WTC11 (cell line): ENCODE results near the gene CACNA2D4. TPM values are rescaled to one million over a fixed set of nuclear protein-coding genes. Genes with fewer than 3 reads are reported as not detected.

Source experiments
- ATAC-seq: fragments of 200-7000 bp; cut with Tn5 transposase; 2 replicates; pipeline ENCODE4 v1.10.0; 2021; ENCODE audit warnings: mild to moderate bottlenecking, moderate library complexity
- CTCF ChIA-PET: fragments of 300-600 bp; sonication (Branson Sonifier 250); formaldehyde crosslinking; loops from one replicate; lab custom pipeline; 2021; ENCODE audit warnings: antibody characterized with exemption; lab: Charles Lee
- POLR2A ChIA-PET: fragments of 350-600 bp; sonication (Branson Sonifier 250); formaldehyde crosslinking; loops from one replicate; lab custom pipeline; 2021; ENCODE audit warnings: antibody characterized with exemption; lab: Charles Lee
- DNase-seq: peaks from one replicate; pipeline ENCODE4 v3.0.0; 2021; ENCODE audit warnings: low spot score
- H3K27ac Mint-ChIP-seq: 2 replicates; pipeline ENCODE4 v1.8.0; 2021; ENCODE audit warnings: mixed read lengths
- H3K27me3 Mint-ChIP-seq: 2 replicates; pipeline ENCODE4 v1.8.0; 2021; ENCODE audit warnings: low read depth, mild to moderate bottlenecking, moderate library complexity, mixed read lengths
- H3K36me3 Mint-ChIP-seq: 2 replicates; pipeline ENCODE4 v1.8.0; 2021; ENCODE audit warnings: mixed read lengths
- H3K4me1 Mint-ChIP-seq: 2 replicates; pipeline ENCODE4 v1.8.0; 2022; ENCODE audit warnings: mixed read lengths
- H3K4me3 Mint-ChIP-seq: 2 replicates; pipeline ENCODE4 v1.8.0; 2021; ENCODE audit warnings: mild to moderate bottlenecking, moderate library complexity, mixed read lengths
- H3K9me3 Mint-ChIP-seq: 2 replicates; pipeline ENCODE4 v1.8.0; 2021; ENCODE audit warnings: mixed read lengths
- CREM ChIP-seq: sonication (generic); formaldehyde crosslinking; IDR thresholded peaks from 2 replicates; pipeline ENCODE4 v1.8.1; 2022; ENCODE audit warnings: mild to moderate bottlenecking, missing genetic modification reagents, moderate library complexity
- ETV6 ChIP-seq: sonication (generic); formaldehyde crosslinking; IDR thresholded peaks from 2 replicates; pipeline ENCODE4 v1.8.1; 2022; ENCODE audit warnings: mild to moderate bottlenecking, missing genetic modification reagents
- HMGA2 ChIP-seq: fragments of 250-450 bp; sonication (Bioruptor Pico); IDR thresholded peaks from 2 replicates; pipeline ENCODE4 v1.4.0; 2021; ENCODE audit warnings: mild to moderate bottlenecking, moderate library complexity
- MXD4 ChIP-seq: fragments of 250-450 bp; sonication (Bioruptor Pico); IDR thresholded peaks from 2 replicates; pipeline ENCODE4 v1.8.0; 2021; ENCODE audit warnings: mild to moderate bottlenecking, moderate library complexity, borderline replicate concordance
- SMAD3 ChIP-seq: sonication (generic); formaldehyde crosslinking; IDR thresholded peaks from 2 replicates; pipeline ENCODE4 v1.8.0; 2022; ENCODE audit warnings: missing genetic modification reagents, mild to moderate bottlenecking, borderline replicate concordance
- SOX15 ChIP-seq: fragments of 250-450 bp; sonication (Bioruptor Pico); IDR thresholded peaks from 2 replicates; pipeline ENCODE4 v1.9.0; 2021; ENCODE audit warnings: mild to moderate bottlenecking
- ZNF121 ChIP-seq: sonication (generic); formaldehyde crosslinking; IDR thresholded peaks from 2 replicates; pipeline ENCODE4 v1.8.0; 2023; ENCODE audit warnings: missing genetic modification reagents
- ZNF281 ChIP-seq: sonication (generic); formaldehyde crosslinking; IDR thresholded peaks from 2 replicates; pipeline ENCODE4 v1.8.0; 2023; ENCODE audit warnings: mild to moderate bottlenecking, missing genetic modification reagents
- ZNF317 ChIP-seq: sonication (generic); formaldehyde crosslinking; IDR thresholded peaks from 2 replicates; pipeline ENCODE4 v1.8.1; 2023; ENCODE audit warnings: low read depth, mild to moderate bottlenecking, moderate library complexity, missing genetic modification reagents, borderline replicate concordance
- ZNF416 ChIP-seq: fragments of 250-450 bp; sonication (Bioruptor Pico); IDR thresholded peaks from 2 replicates; pipeline ENCODE4 v1.9.0; 2021; ENCODE audit warnings: mild to moderate bottlenecking, inconsistent platforms
- ZNF423 ChIP-seq: fragments of 250-450 bp; sonication (Bioruptor Pico); IDR thresholded peaks from 2 replicates; pipeline ENCODE4 v2.1.2; 2022; ENCODE audit warnings: mild to moderate bottlenecking, moderate library complexity
- total RNA-seq: library from RNA; stranded (reverse); gene quantifications from 3 replicates; pipeline ENCODE4 v1.2.3, GENCODE V29; 2021
- TF ChIP-seq, protein P1 (sequence below): sonication (generic); formaldehyde crosslinking; IDR thresholded peaks from 2 replicates; pipeline ENCODE4 v1.8.1; 2023; ENCODE audit warnings: mild to moderate bottlenecking, missing genetic modification reagents
- TF ChIP-seq, protein P2 (sequence below): fragments of 250-450 bp; sonication (Bioruptor Pico); IDR thresholded peaks from 2 replicates; pipeline ENCODE4 v1.8.0; 2021; ENCODE audit warnings: mild to moderate bottlenecking
- TF ChIP-seq, protein P3 (sequence below): fragments of 250-450 bp; sonication (Bioruptor Pico); IDR thresholded peaks from 2 replicates; pipeline ENCODE4 v1.9.0; 2021; ENCODE audit warnings: moderate library complexity, mild to moderate bottlenecking, inconsistent platforms, borderline replicate concordance
- TF ChIP-seq, protein P4 (sequence below): sonication (generic); formaldehyde crosslinking; IDR thresholded peaks from 2 replicates; pipeline ENCODE4 v1.8.0; 2023; ENCODE audit warnings: missing genetic modification reagents, mild to moderate bottlenecking, borderline replicate concordance

CACNA2D4 gene
- total RNA-seq, 1 experiment from 2014 or later, result 0.04 TPM

GRCh38 chr12:1826401-1826800 lies 92.1 kb downstream of the CACNA2D4 start:
- no peak overlapping the region for H3K27ac Mint-ChIP-seq
- peaks cover 9% of the 10 kb centered on the region for H3K4me1 Mint-ChIP-seq
- H3K27me3 Mint-ChIP-seq, result peaks cover 19% of the 10 kb centered on the region
- H3K4me3 Mint-ChIP-seq, result no peak overlapping the region
- DNase-seq (no peak), ATAC-seq (no peak)
- ChIA-PET POLR2A (no interaction called here), CTCF (interaction anchor here (1.4 kb wide), 1 partner anchor 114 kb away, joined by 5 read pairs; no protein-coding TSS in a partner anchor)
- TF ChIP-seq, protein P1, sequence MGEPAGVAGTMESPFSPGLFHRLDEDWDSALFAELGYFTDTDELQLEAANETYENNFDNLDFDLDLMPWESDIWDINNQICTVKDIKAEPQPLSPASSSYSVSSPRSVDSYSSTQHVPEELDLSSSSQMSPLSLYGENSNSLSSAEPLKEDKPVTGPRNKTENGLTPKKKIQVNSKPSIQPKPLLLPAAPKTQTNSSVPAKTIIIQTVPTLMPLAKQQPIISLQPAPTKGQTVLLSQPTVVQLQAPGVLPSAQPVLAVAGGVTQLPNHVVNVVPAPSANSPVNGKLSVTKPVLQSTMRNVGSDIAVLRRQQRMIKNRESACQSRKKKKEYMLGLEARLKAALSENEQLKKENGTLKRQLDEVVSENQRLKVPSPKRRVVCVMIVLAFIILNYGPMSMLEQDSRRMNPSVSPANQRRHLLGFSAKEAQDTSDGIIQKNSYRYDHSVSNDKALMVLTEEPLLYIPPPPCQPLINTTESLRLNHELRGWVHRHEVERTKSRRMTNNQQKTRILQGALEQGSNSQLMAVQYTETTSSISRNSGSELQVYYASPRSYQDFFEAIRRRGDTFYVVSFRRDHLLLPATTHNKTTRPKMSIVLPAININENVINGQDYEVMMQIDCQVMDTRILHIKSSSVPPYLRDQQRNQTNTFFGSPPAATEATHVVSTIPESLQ (CRISPR knock-in tag), result no peak
- no peak for TF ChIP-seq MXD4
- 0 out of 2 replicates have a peak, but pooled peaks have one; percentile 14 for TF ChIP-seq ZNF121 (CRISPR knock-in tag)
- TF ChIP-seq HMGA2 (CRISPR knock-in tag), result no peak
- no peaks in the 10 kb centered on the region for H3K9me3 Mint-ChIP-seq
- H3K36me3 Mint-ChIP-seq, result no peaks in the 10 kb centered on the region

GRCh38 chr12:1825382-1826102 lies 92.9 kb downstream of the CACNA2D4 start:
- Mint-ChIP-seq H3K4me3 (no peak overlapping the region), H3K36me3 (no peaks in the 10 kb centered on the region), H3K4me1 (peaks cover 8% of the 10 kb centered on the region), H3K27ac (no peak overlapping the region), H3K9me3 (no peaks in the 10 kb centered on the region), H3K27me3 (peaks cover 22% of the 10 kb centered on the region)
- ChIA-PET POLR2A (no interaction called here), CTCF (no interaction called here)
- TF ChIP-seq ZNF423 (CRISPR knock-in tag), result no peak
- TF ChIP-seq, protein P2, sequence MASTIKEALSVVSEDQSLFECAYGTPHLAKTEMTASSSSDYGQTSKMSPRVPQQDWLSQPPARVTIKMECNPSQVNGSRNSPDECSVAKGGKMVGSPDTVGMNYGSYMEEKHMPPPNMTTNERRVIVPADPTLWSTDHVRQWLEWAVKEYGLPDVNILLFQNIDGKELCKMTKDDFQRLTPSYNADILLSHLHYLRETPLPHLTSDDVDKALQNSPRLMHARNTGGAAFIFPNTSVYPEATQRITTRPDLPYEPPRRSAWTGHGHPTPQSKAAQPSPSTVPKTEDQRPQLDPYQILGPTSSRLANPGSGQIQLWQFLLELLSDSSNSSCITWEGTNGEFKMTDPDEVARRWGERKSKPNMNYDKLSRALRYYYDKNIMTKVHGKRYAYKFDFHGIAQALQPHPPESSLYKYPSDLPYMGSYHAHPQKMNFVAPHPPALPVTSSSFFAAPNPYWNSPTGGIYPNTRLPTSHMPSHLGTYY (CRISPR knock-in tag), result no peak
- no peak for TF ChIP-seq ZNF281
- TF ChIP-seq, protein P3, sequence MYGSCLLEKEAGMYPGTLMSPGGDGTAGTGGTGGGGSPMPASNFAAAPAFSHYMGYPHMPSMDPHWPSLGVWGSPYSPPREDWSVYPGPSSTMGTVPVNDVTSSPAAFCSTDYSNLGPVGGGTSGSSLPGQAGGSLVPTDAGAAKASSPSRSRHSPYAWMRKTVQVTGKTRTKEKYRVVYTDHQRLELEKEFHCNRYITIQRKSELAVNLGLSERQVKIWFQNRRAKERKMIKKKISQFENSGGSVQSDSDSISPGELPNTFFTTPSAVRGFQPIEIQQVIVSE (CRISPR knock-in tag), result no peak
- TF ChIP-seq ZNF317 (CRISPR knock-in tag), result no peak
- no peak for TF ChIP-seq ETV6 (CRISPR knock-in tag)
- TF ChIP-seq SOX15 (CRISPR knock-in tag), result no peak
- ATAC-seq, result no peak
- no peak for DNase-seq

GRCh38 chr12:1823237-1823636 lies 95.2 kb downstream of the CACNA2D4 start:
- Mint-ChIP-seq H3K4me3 (no peak overlapping the region), H3K27me3 (peaks cover 35% of the 10 kb centered on the region), H3K9me3 (no peaks in the 10 kb centered on the region), H3K36me3 (no peaks in the 10 kb centered on the region), H3K27ac (no peak overlapping the region), H3K4me1 (peaks cover 18% of the 10 kb centered on the region)
- DNase-seq (no peak), ATAC-seq (no peak)
- CTCF ChIA-PET, result interaction anchor here (4.1 kb wide), 1 partner anchor 117 kb away, joined by 26 read pairs; no protein-coding TSS in a partner anchor
- POLR2A ChIA-PET, result no interaction called here
- TF ChIP-seq ZNF416 (CRISPR knock-in tag) (no peak), ZNF281 (no peak), CREM (no peak), SMAD3 (CRISPR knock-in tag) (no peak)
- TF ChIP-seq, protein P4, sequence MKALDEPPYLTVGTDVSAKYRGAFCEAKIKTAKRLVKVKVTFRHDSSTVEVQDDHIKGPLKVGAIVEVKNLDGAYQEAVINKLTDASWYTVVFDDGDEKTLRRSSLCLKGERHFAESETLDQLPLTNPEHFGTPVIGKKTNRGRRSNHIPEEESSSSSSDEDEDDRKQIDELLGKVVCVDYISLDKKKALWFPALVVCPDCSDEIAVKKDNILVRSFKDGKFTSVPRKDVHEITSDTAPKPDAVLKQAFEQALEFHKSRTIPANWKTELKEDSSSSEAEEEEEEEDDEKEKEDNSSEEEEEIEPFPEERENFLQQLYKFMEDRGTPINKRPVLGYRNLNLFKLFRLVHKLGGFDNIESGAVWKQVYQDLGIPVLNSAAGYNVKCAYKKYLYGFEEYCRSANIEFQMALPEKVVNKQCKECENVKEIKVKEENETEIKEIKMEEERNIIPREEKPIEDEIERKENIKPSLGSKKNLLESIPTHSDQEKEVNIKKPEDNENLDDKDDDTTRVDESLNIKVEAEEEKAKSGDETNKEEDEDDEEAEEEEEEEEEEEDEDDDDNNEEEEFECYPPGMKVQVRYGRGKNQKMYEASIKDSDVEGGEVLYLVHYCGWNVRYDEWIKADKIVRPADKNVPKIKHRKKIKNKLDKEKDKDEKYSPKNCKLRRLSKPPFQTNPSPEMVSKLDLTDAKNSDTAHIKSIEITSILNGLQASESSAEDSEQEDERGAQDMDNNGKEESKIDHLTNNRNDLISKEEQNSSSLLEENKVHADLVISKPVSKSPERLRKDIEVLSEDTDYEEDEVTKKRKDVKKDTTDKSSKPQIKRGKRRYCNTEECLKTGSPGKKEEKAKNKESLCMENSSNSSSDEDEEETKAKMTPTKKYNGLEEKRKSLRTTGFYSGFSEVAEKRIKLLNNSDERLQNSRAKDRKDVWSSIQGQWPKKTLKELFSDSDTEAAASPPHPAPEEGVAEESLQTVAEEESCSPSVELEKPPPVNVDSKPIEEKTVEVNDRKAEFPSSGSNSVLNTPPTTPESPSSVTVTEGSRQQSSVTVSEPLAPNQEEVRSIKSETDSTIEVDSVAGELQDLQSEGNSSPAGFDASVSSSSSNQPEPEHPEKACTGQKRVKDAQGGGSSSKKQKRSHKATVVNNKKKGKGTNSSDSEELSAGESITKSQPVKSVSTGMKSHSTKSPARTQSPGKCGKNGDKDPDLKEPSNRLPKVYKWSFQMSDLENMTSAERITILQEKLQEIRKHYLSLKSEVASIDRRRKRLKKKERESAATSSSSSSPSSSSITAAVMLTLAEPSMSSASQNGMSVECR, result no peak
